GM10266 (cell line): ENCODE results near the gene ZFP82.

ENCODE experiments used
- DNase-seq: peaks from one replicate; pipeline ENCODE4 v3.0.0; 2012; ENCODE audit errors: extremely low spot score
- CTCF ChIP-seq: IDR thresholded peaks from 2 replicates; pipeline ENCODE4 v1.5.1; 2012; ENCODE audit warnings: mild to moderate bottlenecking, low read depth; ENCODE audit not compliant: control insufficient read depth, insufficient read depth; ENCODE audit errors: missing control alignments

Gene ZFP82

GRCh38 chr19:36421749-36422481 is 3.5 kb upstream of the ZFP82 start:
- no peak for DNase-seq
- no peak for TF ChIP-seq CTCF

GRCh38 chr19:36420961-36421748 is 2.7 kb upstream of the ZFP82 start:
- no peak for TF ChIP-seq CTCF
- no peak for DNase-seq

GRCh38 chr19:36417752-36418286 is 625 bp downstream of the ZFP82 start:
- no peak for DNase-seq
- TF ChIP-seq CTCF, result no peak

- no peak for TF ChIP-seq CTCF
- DNase-seq, result no peak
Measured at GRCh38 chr19:36409841-36410240, 8.6 kb downstream of the ZFP82 start.

GRCh38 chr19:36408101-36408500 is 10.3 kb downstream of the ZFP82 start:
- TF ChIP-seq CTCF, result no peak
- no peak for DNase-seq

GRCh38 chr19:36404498-36404897 is 13.9 kb downstream of the ZFP82 start:
- no peak for TF ChIP-seq CTCF
- DNase-seq, result no peak

GRCh38 chr19:36401475-36401874 is 17.0 kb downstream of the ZFP82 start:
- no peak for TF ChIP-seq CTCF
- DNase-seq, result no peak
